Stimulated activated CD4-positive, alpha-beta T cell treated with anti-CD3 and anti-CD28 coated beads, Interleukin-4, amount 100 ng/mL, for 48 hours (primary cell): ENCODE data around the gene GNA14.
A peak's percentile ranks its signal among the peaks of the same experiment; 100 is the strongest.
"Not testable (repeated sequence)": the region's sequence is repeated elsewhere in the genome, so short reads cannot be mapped to it uniquely, and the experiment has no call there.

ENCODE experiments used
- DNase-seq, 2 donors: peaks; one replicate each; pipeline ENCODE4 v3.0.0-alpha.2; 2020; ENCODE audit warnings: low read depth in 2 of 2

The GNA14 gene

GRCh38 chr9:77449240-77450084 lies 198.7 kb downstream of the GNA14 start:
- no peak for DNase-seq

DNA sequence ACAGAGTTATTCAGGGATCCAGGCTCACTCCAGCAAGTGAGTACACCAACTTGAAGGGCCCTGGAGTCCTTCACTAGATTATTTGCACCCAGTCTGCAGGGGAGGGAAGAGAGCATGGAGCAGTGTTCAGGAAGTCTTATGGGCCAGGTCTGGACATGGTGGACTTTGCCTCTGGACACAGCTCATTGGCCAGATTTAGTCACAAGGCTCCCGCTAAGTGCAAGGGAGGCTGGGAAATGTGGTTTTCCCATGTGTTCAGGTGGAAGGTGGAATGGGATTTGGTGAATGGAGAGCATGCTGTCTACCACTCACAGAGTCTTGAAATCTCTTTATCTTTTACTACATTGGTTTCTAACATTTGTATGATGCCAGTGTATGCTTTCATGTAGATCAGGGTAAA lies 200.5 kb downstream of the GNA14 start:
- DNase-seq = no peak

DNA sequence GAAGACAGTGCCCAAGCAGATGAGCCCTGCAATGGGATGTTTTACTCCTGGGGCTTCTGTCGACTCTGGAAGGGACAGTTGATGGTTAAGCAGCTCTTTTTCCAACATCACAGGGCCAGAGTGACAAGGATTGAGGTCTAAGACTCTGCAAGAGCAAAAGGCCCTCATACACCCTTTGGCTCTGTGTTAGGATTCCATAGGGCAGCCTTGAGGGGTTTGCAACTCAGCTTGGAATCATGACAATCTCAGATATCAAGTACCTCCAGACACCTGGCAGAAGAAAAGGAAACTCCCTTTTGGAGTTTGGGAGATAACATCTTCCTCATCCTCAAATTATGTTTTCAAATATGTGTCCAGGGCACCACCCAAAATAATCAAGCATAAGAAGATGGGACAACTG lies 205.7 kb downstream of the GNA14 start:
- no peak for DNase-seq

DNA sequence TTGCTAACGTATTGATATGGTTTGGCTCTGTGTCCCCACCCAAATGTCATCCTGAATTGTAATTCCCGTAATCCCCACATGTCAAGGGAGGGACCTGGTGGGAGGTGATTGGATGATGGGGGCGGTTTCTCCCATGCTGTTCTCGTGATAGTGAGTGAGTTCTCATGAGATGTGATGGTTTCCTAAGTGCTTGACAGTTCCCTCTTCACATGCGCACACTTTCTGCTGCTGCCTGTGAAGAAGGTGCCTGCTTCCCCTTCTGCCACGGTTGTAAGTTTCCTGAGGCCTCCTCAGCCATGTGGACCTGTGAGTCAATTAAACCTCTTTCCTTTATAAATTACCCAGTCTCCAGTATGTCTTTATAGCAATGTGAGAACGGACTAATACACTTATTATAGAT lies 207.0 kb downstream of the GNA14 start:
- DNase-seq = not testable (repeated sequence)

GRCh38 chr9:77440057-77440456 lies 208.1 kb downstream of the GNA14 start:
- DNase-seq = no peak

DNA sequence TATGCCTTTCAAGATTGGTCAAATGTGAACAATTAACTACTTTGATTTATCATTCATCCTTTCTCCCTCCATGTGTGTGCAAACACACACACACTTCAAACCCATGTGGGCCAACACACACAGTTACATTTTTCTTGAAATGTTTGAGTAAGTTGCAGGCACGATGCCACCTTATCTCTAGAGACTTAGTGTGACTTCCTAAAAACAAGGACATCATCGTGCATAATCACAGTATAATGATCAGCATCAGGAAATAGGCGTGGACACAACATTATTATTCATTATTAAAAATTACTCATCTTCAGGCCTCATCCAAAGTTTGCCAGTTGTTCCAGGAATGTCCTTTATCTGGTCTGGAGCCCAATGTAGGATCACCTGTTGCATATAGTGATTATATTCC lies 209.5 kb downstream of the GNA14 start:
- DNase-seq = no peak

DNA sequence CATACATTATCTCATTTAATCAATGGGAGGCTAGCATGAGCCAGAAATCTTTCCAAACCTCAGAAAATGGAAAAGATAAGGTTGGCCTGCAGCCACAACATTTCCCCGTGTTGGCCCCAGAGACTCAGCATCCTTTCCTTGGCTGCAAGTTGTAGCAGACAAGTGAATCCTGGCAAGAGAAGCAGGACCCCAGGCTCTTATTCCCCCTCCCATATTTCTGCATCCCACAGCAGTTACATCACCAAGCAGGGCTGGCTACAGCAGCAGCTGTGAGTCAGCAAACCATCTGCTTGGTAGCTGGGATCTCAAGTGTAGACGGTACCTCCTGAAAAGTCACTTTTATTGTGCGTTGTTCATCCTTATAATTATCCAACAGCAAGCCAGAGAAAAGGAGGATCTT lies 212.4 kb downstream of the GNA14 start:
- no peak for DNase-seq

DNA sequence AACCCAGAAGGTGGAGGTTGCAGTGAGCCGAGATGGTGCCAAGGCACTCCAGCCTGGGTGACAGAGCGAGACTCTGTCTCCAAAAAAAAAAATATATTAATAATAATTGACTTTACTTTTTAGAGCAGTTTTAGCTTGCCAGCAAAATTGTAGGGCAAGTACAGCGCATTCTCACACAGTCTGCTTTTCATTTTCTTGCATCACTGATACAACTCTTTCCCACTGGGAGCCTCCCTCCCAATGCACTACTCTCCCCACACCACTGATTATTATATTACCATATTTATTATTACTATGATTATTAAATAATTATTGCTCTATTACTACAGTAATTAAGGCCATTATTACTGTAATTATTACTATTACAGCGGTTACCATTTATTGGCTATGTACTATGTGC lies 212.8 kb downstream of the GNA14 start:
- no peak for DNase-seq

DNA sequence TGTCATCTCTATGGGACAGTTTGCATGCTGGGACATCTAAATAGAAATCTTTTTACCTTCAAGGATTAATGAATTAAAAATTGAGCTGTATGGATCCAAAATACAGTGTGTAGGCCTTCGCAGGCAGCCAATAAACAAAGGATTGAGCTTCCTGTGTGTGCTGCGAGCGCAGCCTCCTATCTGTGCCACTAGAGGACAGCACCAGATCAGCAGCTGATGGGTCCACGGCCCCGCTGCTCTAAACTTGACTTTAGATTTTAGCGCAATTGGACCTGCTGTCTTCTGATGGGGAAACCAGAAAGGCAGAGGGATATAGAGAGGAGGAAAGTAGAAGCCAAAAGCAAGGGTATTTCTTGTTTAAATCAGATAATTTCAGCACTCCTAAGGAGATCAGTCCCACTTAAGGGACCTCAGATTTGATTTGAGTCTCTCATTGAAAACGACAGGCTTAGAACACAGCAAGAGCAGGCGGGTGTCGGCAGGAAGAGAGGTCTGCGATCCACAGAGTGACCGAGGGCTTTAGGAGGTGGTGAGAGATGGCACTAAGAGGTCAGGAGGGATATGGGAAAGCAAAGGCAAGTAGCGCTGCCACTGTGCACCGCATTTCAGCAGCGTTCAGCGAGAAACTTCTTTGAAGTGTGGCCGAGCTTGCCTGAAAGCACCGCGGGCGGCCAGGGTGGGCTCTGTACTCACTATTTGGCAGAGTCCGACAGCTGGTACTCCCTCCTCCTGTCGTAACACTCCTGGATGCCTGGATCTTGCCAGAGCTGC lies 214.3 kb downstream of the GNA14 start:
- peak; percentile 30 to 38 for DNase-seq

DNA sequence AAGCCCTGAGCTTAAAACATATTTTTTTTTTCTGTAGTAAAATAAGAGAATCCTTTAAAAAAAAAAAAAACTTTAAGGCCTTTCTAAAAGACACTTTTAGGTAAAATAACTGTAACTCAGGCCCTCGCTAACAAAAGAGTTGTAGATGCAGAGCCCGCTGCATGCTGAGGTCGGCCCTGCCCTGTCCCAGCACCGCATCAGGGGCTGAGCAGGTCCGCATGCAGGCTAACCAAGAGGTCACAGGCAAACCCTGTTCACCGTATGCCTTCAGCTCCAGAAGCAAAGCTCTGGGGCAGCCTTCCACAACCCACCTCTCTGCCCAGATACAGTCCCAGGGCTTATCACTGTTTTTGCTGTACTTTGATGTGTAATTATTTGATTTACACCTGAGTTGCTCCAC lies 216.1 kb downstream of the GNA14 start:
- no peak for DNase-seq

- DNase-seq = no peak
These were observed 218.2 kb downstream of the GNA14 start for GRCh38 chr9:77429928-77430327.

DNA sequence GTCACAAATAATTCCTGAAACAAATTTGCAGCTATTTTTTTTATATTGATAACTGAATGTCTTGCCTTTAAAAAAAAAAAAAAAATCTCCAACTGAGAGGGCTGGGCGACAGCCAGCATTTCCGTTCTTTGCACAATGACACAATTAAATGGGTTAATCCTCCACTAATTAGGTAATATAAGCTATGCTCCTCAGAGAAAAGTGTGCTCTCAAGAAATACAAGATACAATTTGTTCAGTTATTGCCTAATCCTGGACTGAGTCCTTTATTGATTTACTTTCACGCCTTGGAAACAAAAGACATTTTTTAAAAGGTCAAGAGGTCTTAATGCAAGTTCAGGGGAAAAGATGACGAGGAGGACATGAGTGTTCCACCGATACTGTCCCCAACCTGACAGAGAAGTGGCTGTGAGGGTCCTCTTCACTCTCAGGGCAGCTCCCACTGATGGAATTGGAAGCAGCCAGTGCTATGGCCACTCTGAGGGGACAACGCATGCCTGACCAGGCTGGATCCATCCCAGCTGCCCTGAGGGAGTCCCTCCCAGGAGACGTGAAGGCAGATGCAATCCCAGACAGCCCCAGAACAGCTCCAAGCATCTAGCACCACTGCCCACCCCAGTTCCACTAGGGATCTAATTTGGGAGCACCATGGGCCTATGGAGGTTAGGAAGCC lies 220.7 kb downstream of the GNA14 start:
- no peak for DNase-seq

DNA sequence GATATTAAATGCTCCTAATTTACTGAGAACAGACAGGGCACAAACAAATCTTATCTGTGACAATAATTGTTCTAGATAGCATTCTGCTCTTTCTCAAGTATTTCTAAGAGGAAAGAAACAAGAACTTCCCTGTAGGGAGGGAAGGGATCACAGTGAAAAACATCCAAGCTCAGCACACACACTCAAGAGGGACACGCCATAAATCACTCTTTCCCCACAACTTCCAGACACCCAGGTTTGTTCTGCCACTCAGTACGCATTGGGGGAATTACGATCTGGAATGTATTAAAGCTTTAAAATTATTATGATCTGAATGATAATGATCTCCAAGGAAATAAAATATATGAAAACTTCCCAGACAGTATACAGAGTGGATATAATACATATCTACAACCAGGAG lies 221.4 kb downstream of the GNA14 start:
- no peak for DNase-seq

GRCh38 chr9:77424993-77425392 lies 223.1 kb downstream of the GNA14 start:
- DNase-seq = no peak

- DNase-seq = no peak
These were observed 224.3 kb downstream of the GNA14 start for GRCh38 chr9:77423841-77424240.

GRCh38 chr9:77422969-77423368 lies 225.2 kb downstream of the GNA14 start:
- DNase-seq = no peak

DNA sequence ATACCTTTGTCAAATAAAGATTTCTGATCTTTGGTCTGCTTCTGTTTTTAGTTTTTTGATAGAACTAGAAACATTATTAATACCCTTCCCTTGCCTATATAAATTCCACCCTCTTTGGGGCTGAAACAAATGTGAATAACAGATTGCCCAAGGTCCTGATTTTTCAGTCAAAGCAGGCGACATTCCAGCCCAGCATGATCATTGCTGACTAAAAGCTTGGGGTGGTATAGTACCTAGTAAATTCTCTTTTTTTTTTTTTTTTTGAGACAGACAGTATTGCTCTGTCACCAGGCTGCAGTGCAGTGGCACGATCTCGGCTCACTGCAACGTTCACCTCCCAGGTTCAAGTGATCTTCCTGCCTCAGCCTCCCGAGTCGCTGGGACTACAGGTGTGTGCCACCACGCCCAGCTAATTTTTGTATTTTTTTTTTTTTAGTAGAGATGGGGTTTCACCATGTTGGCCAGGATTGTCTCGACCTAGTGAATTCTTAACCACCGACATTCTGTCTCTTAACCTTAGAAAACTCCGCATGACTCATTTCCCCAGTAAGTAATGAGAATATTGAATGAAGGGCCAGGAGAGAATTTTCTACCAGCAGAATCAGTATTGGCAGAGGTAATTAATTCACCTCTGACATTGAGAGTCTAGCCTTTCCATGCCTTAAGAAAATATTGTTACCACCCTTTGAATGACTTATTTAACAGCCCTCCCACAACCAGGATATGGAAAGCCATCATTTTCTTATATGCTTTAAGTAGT lies 226.4 kb downstream of the GNA14 start:
- no peak for DNase-seq

DNA sequence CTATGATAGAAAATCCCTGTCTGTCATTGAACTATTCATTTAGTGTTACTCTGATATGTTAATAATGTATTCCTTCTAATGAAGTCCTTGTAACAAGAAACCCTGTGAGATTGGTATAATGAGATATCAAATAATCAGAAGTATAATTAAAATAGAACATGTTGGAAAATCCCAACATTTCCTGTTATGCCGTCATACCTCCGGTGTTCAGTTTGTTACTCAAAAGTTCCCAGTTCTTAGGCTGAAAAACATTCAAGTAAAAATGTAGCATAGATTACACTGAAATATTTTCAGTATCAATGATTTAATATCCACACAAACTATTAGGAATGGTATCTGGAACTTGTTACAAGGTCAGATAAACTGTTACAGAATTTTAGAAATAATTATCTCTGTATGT lies 227.5 kb downstream of the GNA14 start:
- no peak for DNase-seq

DNA sequence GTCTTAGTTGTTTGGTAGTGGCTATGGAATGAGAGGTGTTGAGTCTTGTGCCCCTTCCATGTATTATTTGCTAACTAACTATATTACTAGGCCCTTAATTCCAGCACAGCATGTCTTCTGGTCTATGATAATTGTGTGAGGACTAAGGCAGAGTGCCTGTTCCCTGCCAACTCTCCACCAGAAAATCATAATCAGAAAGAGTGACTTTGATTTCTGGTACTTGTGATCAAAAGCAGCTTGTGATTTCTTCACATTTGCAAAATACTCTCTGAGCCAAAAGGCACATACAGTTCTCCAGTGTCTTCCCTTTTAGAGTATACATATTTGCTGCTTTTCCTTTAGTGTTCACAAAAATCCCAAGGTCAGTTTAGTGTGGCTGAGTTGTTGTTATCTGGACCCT lies 229.9 kb downstream of the GNA14 start:
- DNase-seq = no peak

DNA sequence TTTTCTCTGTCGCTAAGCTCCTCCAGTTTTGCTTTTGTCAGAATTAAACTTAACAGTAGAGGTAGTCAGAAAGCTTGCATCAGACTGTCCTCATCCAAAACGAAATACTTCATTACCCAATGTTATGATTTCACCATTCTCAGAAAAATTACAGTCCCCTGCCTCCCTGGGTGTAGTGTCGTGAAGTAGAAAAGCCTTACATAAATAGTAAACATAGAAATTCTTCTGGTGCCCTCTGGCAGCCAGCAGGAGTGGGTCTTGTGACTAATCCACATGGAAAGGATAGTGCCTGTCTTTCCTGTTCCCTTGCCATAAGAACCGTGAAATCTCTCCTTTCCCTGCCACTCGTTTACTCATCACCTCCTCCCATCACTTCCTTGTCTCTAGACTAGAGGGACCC lies 230.6 kb downstream of the GNA14 start:
- DNase-seq = no peak

DNA sequence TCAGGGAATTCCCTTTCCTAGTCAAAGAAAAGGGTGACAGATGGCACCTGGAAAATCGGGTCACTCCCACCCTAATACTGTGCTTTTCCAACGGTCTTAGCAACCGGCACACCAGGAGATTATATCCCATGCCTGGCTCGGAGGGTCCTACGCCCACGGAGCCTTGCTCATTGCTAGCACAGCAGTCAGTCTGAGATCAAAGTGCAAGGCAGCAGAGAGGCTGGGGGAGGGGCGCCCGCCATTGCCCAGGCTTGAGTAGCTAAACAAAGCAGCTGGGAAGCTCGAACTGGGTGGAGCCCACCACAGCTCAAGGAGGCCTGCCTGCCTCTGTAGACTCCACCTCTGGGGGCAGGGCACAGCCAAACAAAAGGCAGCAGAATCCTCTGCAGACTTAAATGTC lies 239.6 kb downstream of the GNA14 start:
- DNase-seq = not testable (repeated sequence)

GRCh38 chr9:77403239-77403638 lies 244.9 kb downstream of the GNA14 start:
- DNase-seq = no peak
